Natural killer cell (primary cell): Measurements from ENCODE around the gene PCLO. TPM values are rescaled to one million over a fixed set of nuclear protein-coding genes. Genes with fewer than 3 reads are reported as not detected.

Source experiments
- ATAC-seq, 3 donors: fragments of 150-1000 bp in 2 of 3; fragments of 200-7000 bp in 1 of 3; cut with Tn5 transposase; 1 replicate in 1 of 3; 2 replicates in 2 of 3; pipeline ENCODE4 v1.10.0; 2021; ENCODE audit warnings: mild to moderate bottlenecking in 2 of 3, moderate library complexity in 2 of 3
- DNase-seq, 2 donors: peaks; one replicate each; pipeline versions ENCODE4 v3.0.0 to v3.0.0-alpha.2; 2013 to 2021; ENCODE audit warnings: mixed read lengths in 1 of 2
- H3K27ac ChIP-seq: one replicate; pipeline ENCODE4 v1.5.1; 2013; ENCODE audit warnings: mild to moderate bottlenecking, low read length
- H3K27me3 ChIP-seq: one replicate; pipeline ENCODE4 v1.6.1; 2013; ENCODE audit warnings: low read length; ENCODE audit not compliant: control insufficient read depth, insufficient read depth
- H3K36me3 ChIP-seq: one replicate; pipeline ENCODE4 v1.6.1; 2013; ENCODE audit warnings: low read length; ENCODE audit not compliant: control insufficient read depth, insufficient read depth
- H3K4me1 ChIP-seq: one replicate; pipeline ENCODE4 v1.6.1; 2013; ENCODE audit warnings: low read length; ENCODE audit not compliant: control insufficient read depth, insufficient read depth
- H3K4me3 ChIP-seq: one replicate; pipeline ENCODE4 v1.5.1; 2013; ENCODE audit warnings: low read length
- H3K9me3 ChIP-seq: one replicate; pipeline ENCODE4 v1.6.1; 2013; ENCODE audit warnings: low read length; ENCODE audit not compliant: control insufficient read depth, insufficient read depth
- H3K27ac Mint-ChIP-seq, 2 donors: one replicate each; pipeline ENCODE4 v1.8.0; 2022; ENCODE audit warnings: mild to moderate bottlenecking in 2 of 2, mixed read lengths in 2 of 2, moderate library complexity in 1 of 2
- H3K27me3 Mint-ChIP-seq, 2 donors: one replicate each; pipeline ENCODE4 v1.8.0; 2022; ENCODE audit warnings: low read depth in 2 of 2, mixed read lengths in 2 of 2
- H3K36me3 Mint-ChIP-seq: one replicate; pipeline ENCODE4 v1.8.0; 2022; ENCODE audit warnings: mixed read lengths
- H3K4me1 Mint-ChIP-seq, 2 donors: one replicate each; pipeline ENCODE4 v1.8.0; 2022; ENCODE audit warnings: mixed read lengths in 2 of 2
- H3K4me3 Mint-ChIP-seq: one replicate; pipeline ENCODE4 v1.8.0; 2022; ENCODE audit warnings: mild to moderate bottlenecking, moderate library complexity, mixed read lengths
- H3K9me3 Mint-ChIP-seq, 2 donors: one replicate each; pipeline ENCODE4 v1.8.0; 2022; ENCODE audit warnings: mixed read lengths in 2 of 2
- CTCF ChIP-seq: fragments of 200-600 bp; IDR thresholded peaks from one replicate; pipeline ENCODE4 v1.8.0; 2022; ENCODE audit warnings: antibody characterized with exemption
- WGBS: methylation state at CpG from one replicate; pipeline ENCODE4 v1.1.7; 2013; ENCODE audit warnings: missing lambda C conversion rate; ENCODE audit not compliant: insufficient coverage; 5-methylcytosine and 5-hydroxymethylcytosine counted together
- intact Hi-C: fragments of 100-400 bp; cut with micrococcal nuclease; formaldehyde crosslinking; loops from one replicate; pipeline ENCODE4 v1.14.2; 2022
- total RNA-seq, 4 donors: library from RNA; stranded (reverse); fragments of 120-200 nt in 1 of 4; gene quantifications; one replicate each; pipeline versions ENCODE4 v1.2.3 to v1.2.4, GENCODE V29; 2013 to 2022

Gene PCLO
- total RNA-seq, 3 donors from 2014 or later (not counting 1 experiment from before 2014, with no cell fraction given), result not detected

GRCh38 chr7:82980130-82980788, 182.4 kb downstream of the PCLO start:
- H3K9me3 Mint-ChIP-seq, result peaks cover 3 to 4% of the 10 kb centered on the region in 2 donors
- H3K4me1 Mint-ChIP-seq, result no peaks in the 10 kb centered on the region
- Histone ChIP-seq H3K4me3 (no peak overlapping the region), H3K9me3 (peaks cover 5% of the 10 kb centered on the region), H3K27me3 (no peaks in the 10 kb centered on the region), H3K27ac (no peak overlapping the region), H3K36me3 (no peaks in the 10 kb centered on the region), H3K4me1 (no peaks in the 10 kb centered on the region)
- intact Hi-C loops, result no loop called here
- H3K27ac Mint-ChIP-seq, result no peak overlapping the region
- no peak for TF ChIP-seq CTCF
- DNase-seq, result no peak
- ATAC-seq, result no peak
- H3K36me3 Mint-ChIP-seq, result no peaks in the 10 kb centered on the region
- H3K4me3 Mint-ChIP-seq, result no peak overlapping the region
- no peaks in the 10 kb centered on the region for H3K27me3 Mint-ChIP-seq
- 63% methylated on average over 4 of the region's 4 CpGs for WGBS

DNA sequence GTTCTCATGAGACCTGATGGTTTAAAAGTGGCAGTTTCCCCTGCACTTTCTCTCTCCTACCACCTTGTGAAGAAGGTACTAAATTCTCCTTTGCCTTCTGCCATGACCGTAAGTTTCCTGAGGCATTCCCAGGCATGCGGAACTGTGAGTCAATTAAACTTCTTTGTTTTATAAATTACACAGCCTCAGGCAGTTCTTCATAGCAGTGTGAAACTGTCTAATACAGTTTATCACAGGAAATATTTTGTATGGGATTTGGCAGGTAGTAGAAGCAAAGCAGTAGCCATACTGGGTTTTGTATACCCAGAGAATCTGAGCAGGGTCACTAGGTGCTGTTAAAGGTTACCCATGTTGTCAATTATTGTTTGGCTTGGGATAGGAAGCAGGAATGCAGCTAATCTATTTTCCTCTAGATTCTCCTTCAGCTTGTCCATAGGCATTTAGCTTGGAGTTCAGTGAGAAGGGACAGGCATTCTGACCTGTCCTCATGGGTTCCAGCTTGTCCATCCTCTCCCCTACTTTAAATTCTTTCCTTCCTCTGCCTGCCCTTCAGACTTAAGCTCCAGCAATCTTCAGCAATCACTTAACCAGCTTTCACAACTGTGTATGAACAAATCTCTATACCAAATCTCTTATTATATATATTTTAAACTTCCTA, 186.7 kb downstream of the PCLO start:
- no peak for TF ChIP-seq CTCF
- no peaks in the 10 kb centered on the region for H3K4me1 Mint-ChIP-seq
- no peak for DNase-seq
- Histone ChIP-seq H3K27me3 (no peaks in the 10 kb centered on the region), H3K4me3 (no peak overlapping the region), H3K4me1 (no peaks in the 10 kb centered on the region), H3K36me3 (no peaks in the 10 kb centered on the region), H3K9me3 (peaks cover 5% of the 10 kb centered on the region), H3K27ac (no peak overlapping the region)
- peaks cover 0 to 5% of the 10 kb centered on the region in 2 donors for H3K9me3 Mint-ChIP-seq
- intact Hi-C loops, result no loop called here
- ATAC-seq, result no peak
- no peaks in the 10 kb centered on the region for H3K27me3 Mint-ChIP-seq
- H3K36me3 Mint-ChIP-seq, result no peaks in the 10 kb centered on the region
- WGBS, result 84% methylated on average over 2 of the region's 2 CpGs
- no peak overlapping the region for H3K4me3 Mint-ChIP-seq
- H3K27ac Mint-ChIP-seq, result no peak overlapping the region

DNA sequence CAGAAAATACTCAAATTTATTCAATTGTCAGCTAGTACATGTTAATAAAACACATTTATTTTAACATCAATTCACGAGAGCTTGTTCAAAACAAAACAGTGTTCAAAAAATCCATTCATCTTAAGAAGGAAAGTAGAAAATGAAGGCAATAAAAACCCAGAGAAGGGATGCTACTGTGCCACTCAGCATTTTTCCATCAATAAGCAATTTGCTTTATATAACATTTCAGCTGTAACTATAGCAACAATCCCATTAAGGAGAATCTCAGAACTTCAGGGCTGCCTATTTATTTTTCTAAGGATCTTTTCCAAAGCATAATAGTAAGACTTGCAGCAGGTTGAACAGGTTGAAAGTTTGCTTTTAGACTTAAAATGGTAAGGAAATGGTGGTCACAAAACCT, 190.5 kb downstream of the PCLO start:
- no peaks in the 10 kb centered on the region for H3K36me3 Mint-ChIP-seq
- no peak overlapping the region for H3K4me3 Mint-ChIP-seq
- no peak for ATAC-seq
- H3K27me3 ChIP-seq, result no peaks in the 10 kb centered on the region
- H3K36me3 ChIP-seq, result no peaks in the 10 kb centered on the region
- intact Hi-C loops, result no loop called here
- H3K4me1 Mint-ChIP-seq, result no peaks in the 10 kb centered on the region
- H3K4me1 ChIP-seq, result no peaks in the 10 kb centered on the region
- no CpG with 5 or more reads among the region's 1 CpG for WGBS
- no peak overlapping the region for H3K27ac ChIP-seq
- H3K27ac Mint-ChIP-seq, result no peak overlapping the region
- no peak overlapping the region for H3K4me3 ChIP-seq
- TF ChIP-seq CTCF, result no peak
- peaks cover 6 to 15% of the 10 kb centered on the region in 2 donors for H3K9me3 Mint-ChIP-seq
- no peak for DNase-seq
- no peaks in the 10 kb centered on the region for H3K9me3 ChIP-seq
- H3K27me3 Mint-ChIP-seq, result no peaks in the 10 kb centered on the region
